Measurements from ENCODE around the gene TINAGL1.
A peak's percentile ranks its signal among the peaks of the same experiment; 100 is the strongest.

Gene TINAGL1

GRCh38 chr1:31620631-31621497 lies 44.5 kb downstream of the TINAGL1 start:
- H3K36me3 Mint-ChIP-seq = peaks cover 22 to 40% of the 10 kb centered on the region in 2 donors
- H3K9me3 Mint-ChIP-seq = peaks cover 1 to 3% of the 10 kb centered on the region in 2 donors
- H3K27me3 Mint-ChIP-seq = peaks cover 28 to 33% of the 10 kb centered on the region in 2 donors
- H3K4me1 Mint-ChIP-seq = peaks cover 37 to 58% of the 10 kb centered on the region in 2 donors
- H3K27ac Mint-ChIP-seq = peak overlapping the region; percentile 38
- no peak overlapping the region for H3K4me3 Mint-ChIP-seq
- DNase-seq (no peak), ATAC-seq (replicated peaks) (no peak)

GRCh38 chr1:31621498-31621820 lies 45.1 kb downstream of the TINAGL1 start:
- ATAC-seq (replicated peaks) (no peak), DNase-seq (no peak)
- H3K27ac Mint-ChIP-seq = no peak overlapping the region
- peaks cover 40 to 64% of the 10 kb centered on the region in 2 donors for H3K4me1 Mint-ChIP-seq
- H3K4me3 Mint-ChIP-seq = no peak overlapping the region
- peaks cover 22 to 41% of the 10 kb centered on the region in 2 donors for H3K36me3 Mint-ChIP-seq
- H3K27me3 Mint-ChIP-seq = peaks cover 24 to 27% of the 10 kb centered on the region in 2 donors
- H3K9me3 Mint-ChIP-seq = peaks cover 1 to 3% of the 10 kb centered on the region in 2 donors

DNA sequence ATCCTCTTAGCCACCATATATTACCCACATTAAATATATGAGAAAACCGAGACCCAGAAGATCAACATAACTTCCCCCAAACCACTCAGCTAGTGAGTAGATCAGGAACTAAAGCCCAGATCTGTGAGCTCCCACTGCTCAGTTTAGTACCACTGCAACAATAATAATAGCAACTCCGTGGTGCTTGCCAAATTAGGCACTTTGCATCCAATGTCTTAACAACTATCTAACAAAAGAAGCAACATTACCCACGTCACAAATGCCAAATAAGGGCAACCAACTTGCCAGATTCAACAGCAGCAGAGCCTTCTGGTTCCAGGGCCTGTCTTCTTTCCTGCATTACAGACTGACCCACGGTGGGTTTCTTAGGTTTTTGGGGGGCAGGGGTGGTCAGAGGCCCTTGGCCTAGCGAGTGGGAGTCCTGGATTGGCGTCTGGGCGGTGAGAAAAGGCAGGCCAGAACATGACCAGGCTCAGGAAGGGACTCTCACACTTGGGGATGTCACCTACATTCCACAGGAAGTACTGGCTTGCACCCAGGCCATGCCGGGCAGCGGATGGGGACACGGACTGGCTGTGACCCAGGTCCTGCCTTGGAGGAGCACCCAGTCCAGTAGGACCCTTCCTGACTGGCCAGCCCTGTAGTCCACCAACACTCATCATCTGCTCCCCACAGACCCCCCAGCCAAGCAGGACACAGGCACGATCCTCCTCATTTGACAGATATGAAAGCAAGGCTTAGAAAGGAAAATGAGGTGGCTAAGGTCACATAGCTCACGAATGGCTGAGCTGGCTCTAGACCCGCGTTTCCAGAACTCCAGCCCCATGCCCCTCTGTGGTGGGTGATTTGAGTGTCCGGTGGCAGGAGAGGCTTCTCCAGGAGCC lies 45.8 kb downstream of the TINAGL1 start:
- no peak overlapping the region for H3K27ac Mint-ChIP-seq
- peaks cover 26 to 45% of the 10 kb centered on the region in 2 donors for H3K36me3 Mint-ChIP-seq
- H3K4me1 Mint-ChIP-seq = peaks cover 44 to 69% of the 10 kb centered on the region in 2 donors
- no peak overlapping the region for H3K4me3 Mint-ChIP-seq
- ATAC-seq (replicated peaks) = no peak
- DNase-seq = no peak
- peaks cover 1 to 3% of the 10 kb centered on the region in 2 donors for H3K9me3 Mint-ChIP-seq
- H3K27me3 Mint-ChIP-seq = peaks cover 19 to 21% of the 10 kb centered on the region in 2 donors

DNA sequence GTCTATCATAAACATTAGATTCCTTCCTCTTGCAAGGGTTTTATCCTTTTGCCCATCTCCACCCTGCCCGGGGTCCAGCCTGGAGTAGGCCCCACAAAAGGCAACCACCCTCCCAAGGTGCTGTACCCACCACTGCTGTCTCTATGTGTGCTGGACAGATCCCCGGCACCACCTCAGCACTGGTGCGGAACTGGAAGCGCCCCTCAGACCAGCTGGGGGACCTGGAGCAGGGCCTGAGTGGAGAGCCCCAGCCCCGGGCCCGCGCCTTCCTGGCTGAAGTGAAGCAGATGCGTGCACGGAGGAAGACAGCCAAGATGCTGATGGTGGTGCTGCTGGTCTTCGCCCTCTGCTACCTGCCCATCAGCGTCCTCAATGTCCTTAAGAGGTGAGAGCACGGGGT lies 47.0 kb downstream of the TINAGL1 start:
- Mint-ChIP-seq H3K4me1 (peaks cover 42 to 67% of the 10 kb centered on the region in 2 donors), H3K36me3 (peaks cover 28 to 57% of the 10 kb centered on the region in 2 donors), H3K27me3 (peaks cover 15% of the 10 kb centered on the region in 2 donors), H3K9me3 (peaks cover 1 to 3% of the 10 kb centered on the region in 2 donors), H3K4me3 (no peak overlapping the region), H3K27ac (peak overlapping the region; percentile 27)
- DNase-seq = no peak
- no peak for ATAC-seq (replicated peaks)

- H3K36me3 Mint-ChIP-seq = peaks cover 36 to 67% of the 10 kb centered on the region in 2 donors
- peak overlapping the region; percentile 87 for H3K27ac Mint-ChIP-seq
- H3K9me3 Mint-ChIP-seq = peaks cover 1 to 3% of the 10 kb centered on the region in 2 donors
- peak; percentile 87 to 92 for ATAC-seq (replicated peaks)
- peak overlapping the region in 1 of 2 donors; percentile 35 for H3K4me3 Mint-ChIP-seq
- peaks cover 5 to 6% of the 10 kb centered on the region in 2 donors for H3K27me3 Mint-ChIP-seq
- H3K4me1 Mint-ChIP-seq = peaks cover 37 to 61% of the 10 kb centered on the region in 2 donors
- peak; percentile 55 for DNase-seq
These were observed 48.0 kb downstream of the TINAGL1 start for GRCh38 chr1:31624309-31624708.

DNA sequence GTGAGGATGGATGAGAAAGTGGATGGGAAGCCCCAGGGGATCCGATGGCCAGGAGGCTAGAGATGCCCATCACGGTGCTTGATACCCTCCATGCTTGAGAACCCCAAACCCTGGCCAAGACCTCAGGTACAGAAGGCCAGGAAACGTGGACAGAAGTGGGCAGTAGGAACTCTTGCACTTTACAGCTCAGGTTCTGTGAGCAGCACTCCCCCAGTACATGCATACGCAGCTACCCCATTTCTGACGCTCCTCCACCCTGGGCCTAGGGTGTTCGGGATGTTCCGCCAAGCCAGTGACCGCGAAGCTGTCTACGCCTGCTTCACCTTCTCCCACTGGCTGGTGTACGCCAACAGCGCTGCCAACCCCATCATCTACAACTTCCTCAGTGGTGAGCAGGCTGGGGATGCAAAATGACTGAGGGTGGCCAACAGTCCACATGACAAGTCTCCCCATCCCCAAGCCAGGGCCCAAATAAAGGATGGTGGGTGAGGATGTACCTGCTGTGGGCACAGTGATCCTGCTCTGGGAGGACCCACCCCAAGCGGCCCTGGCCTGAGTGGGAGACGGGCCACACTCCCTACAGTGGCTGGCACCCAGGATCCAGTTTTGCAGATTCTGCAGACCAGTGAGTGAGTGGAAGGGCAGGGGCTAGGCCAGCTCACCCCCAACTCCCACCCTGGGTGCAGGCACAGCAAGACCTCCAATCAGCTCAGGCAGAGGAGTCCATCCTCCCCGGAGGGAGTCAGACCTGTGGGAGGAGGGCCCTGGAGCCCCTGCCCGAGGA lies 48.6 kb downstream of the TINAGL1 start:
- H3K9me3 Mint-ChIP-seq = peaks cover 1 to 3% of the 10 kb centered on the region in 2 donors
- peaks cover 33 to 55% of the 10 kb centered on the region in 2 donors for H3K4me1 Mint-ChIP-seq
- ATAC-seq (replicated peaks) = peak; percentile 2 to 15
- peak overlapping the region; percentile 87 for H3K27ac Mint-ChIP-seq
- peaks cover 0 to under 1% of the 10 kb centered on the region in 2 donors for H3K27me3 Mint-ChIP-seq
- peak overlapping the region in 1 of 2 donors; percentile 60 for H3K4me3 Mint-ChIP-seq
- peaks cover 36 to 69% of the 10 kb centered on the region in 2 donors for H3K36me3 Mint-ChIP-seq
- DNase-seq = no peak

- Mint-ChIP-seq H3K4me1 (peaks cover 37 to 55% of the 10 kb centered on the region in 2 donors), H3K9me3 (peaks cover 1 to 3% of the 10 kb centered on the region in 2 donors), H3K4me3 (peak overlapping the region in 1 of 2 donors; percentile 8), H3K27ac (peak overlapping the region; percentile 43), H3K36me3 (peaks cover 38 to 76% of the 10 kb centered on the region in 2 donors), H3K27me3 (no peaks in the 10 kb centered on the region)
- ATAC-seq (replicated peaks) = peak; percentile 61 to 66
- no peak for DNase-seq
These were observed 49.4 kb downstream of the TINAGL1 start for GRCh38 chr1:31625561-31626222.

DNA sequence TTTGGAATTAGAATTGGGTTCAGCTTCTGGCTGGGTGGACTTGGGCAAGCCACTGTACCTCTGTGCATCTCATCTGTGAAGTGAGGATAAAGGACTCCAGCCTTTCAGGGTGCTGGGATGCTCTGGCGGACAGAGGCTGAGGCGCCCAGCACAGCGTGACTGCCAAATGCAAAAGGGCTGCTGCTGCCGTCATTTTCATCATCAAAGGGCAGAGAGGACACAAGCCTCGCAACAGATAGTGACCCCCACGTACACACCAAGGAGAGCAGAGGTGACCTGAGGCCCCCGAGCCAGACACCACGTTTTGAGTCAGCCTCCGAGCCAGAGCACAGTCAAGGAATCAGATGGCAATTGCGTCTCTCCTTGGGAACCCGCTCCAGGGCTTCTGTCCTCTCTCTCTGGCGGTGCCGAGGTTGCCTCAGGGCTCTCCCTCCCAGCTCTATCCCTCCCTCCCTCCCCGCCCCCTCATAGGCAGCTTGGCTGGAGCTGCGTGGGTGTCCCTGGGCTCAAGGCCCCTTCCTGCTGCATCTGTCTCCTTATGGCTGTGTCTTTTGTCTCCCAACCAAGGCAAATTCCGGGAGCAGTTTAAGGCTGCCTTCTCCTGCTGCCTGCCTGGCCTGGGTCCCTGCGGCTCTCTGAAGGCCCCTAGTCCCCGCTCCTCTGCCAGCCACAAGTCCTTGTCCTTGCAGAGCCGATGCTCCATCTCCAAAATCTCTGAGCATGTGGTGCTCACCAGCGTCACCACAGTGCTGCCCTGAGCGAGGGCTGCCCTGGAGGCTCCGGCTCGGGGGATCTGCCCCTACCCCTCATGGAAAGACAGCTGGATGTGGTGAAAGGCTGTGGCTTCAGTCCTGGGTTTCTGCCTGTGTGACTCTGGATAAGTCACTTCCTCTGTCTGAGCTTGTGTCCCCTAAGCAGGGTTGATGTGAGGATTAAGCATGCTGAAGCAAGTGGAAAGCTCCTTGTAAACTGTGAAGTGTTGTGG lies 50.2 kb downstream of the TINAGL1 start:
- no peak for DNase-seq
- Mint-ChIP-seq H3K36me3 (peaks cover 39 to 82% of the 10 kb centered on the region in 2 donors), H3K9me3 (peaks cover 1 to 3% of the 10 kb centered on the region in 2 donors), H3K27ac (peak overlapping the region; percentile 57), H3K4me3 (no peak overlapping the region), H3K4me1 (peaks cover 37 to 53% of the 10 kb centered on the region in 2 donors), H3K27me3 (no peaks in the 10 kb centered on the region)
- ATAC-seq (replicated peaks) = no peak

DNA sequence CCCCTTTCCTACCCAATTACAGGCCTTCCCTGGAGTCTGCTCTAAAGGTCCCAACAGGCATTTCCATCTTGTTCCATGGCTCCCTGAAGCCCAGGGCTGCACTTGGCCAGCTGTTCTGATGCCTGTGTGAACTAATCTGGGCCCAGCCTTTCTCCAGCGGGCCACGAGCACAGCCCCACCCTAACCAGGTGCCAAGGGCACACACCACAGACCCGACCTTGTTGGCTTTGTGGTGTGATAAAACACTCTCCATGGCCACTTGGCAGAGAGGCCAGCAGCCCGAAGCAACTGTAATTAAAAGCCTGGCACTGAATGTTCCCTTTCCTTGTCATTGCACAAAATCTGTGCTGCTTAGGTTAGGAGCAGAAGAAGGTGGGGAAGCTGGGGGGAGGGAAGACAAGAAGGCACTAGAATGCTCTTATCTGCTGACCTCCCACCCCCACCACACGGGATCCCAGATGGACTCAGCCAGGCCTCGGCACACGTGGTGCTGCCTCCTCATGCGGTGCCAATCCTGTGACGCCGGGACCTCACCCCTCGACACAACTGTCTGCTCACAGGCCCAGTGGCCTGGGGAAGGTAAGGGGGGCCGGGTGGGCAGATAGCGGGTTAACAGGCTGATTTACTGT lies 51.1 kb downstream of the TINAGL1 start:
- Mint-ChIP-seq H3K9me3 (peaks cover 1 to 3% of the 10 kb centered on the region in 2 donors), H3K4me1 (peaks cover 37 to 47% of the 10 kb centered on the region in 2 donors), H3K4me3 (no peak overlapping the region), H3K27me3 (no peaks in the 10 kb centered on the region), H3K36me3 (peaks cover 46 to 80% of the 10 kb centered on the region in 2 donors), H3K27ac (peak overlapping the region; percentile 57)
- no peak for DNase-seq
- no peak for ATAC-seq (replicated peaks)

- Mint-ChIP-seq H3K27ac (no peak overlapping the region), H3K36me3 (peaks cover 49 to 81% of the 10 kb centered on the region in 2 donors)
- DNase-seq = no peak
These were observed 51.7 kb downstream of the TINAGL1 start for GRCh38 chr1:31627930-31628559.

GRCh38 chr1:31628931-31629556 lies 52.7 kb downstream of the TINAGL1 start:
- Mint-ChIP-seq H3K4me1 (peaks cover 28 to 33% of the 10 kb centered on the region in 2 donors), H3K36me3 (peaks cover 42 to 77% of the 10 kb centered on the region in 2 donors), H3K27ac (peak overlapping the region; percentile 11), H3K4me3 (no peak overlapping the region), H3K9me3 (peaks cover 0 to 3% of the 10 kb centered on the region in 2 donors), H3K27me3 (no peaks in the 10 kb centered on the region)
- DNase-seq (no peak), ATAC-seq (replicated peaks) (no peak)

More at GRCh38 chr1:31627930-31628559, 51.7 kb downstream of the TINAGL1 start:
- ATAC-seq (replicated peaks) = no peak
- H3K27me3 Mint-ChIP-seq = no peaks in the 10 kb centered on the region
- H3K9me3 Mint-ChIP-seq = peaks cover 1 to 3% of the 10 kb centered on the region in 2 donors
- H3K4me1 Mint-ChIP-seq = peaks cover 37 to 42% of the 10 kb centered on the region in 2 donors
- no peak overlapping the region for H3K4me3 Mint-ChIP-seq

Measured in stimulated activated naive B cell treated with anti-CD40 and anti-IgM and Interleukin-4, amounts not matched to agents 10 μg/mL and 1 μg/mL and 100 μg/mL, for 72 hours (primary cell).